Measurements from ENCODE around the gene CEACAM20. TPM values are rescaled to one million over a fixed set of nuclear protein-coding genes. Genes with fewer than 3 reads are reported as not detected.

Gene CEACAM20
- total RNA-seq, 2 donors from 2014 or later: not detected

DNA sequence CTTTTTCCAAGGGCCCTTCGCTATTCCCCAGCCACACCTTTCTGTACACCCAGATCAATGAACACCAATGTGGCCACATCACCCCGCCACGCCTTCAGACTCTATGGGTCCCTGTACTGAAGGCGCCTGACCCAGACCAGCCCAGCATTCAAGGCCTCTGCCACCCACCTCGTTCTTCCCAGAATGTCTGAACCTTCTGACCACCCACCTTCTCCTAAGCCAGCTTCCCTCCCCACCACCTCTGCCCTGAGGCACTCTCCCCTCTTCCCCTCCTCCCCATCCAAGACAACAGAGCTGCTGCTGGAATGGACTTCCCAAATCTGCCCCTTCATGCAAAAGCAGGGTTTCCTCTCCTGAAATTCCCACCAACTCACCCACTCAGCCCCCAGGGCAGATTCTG lies 3.3 kb upstream of the CEACAM20 start:
- TF ChIP-seq, protein P1, sequence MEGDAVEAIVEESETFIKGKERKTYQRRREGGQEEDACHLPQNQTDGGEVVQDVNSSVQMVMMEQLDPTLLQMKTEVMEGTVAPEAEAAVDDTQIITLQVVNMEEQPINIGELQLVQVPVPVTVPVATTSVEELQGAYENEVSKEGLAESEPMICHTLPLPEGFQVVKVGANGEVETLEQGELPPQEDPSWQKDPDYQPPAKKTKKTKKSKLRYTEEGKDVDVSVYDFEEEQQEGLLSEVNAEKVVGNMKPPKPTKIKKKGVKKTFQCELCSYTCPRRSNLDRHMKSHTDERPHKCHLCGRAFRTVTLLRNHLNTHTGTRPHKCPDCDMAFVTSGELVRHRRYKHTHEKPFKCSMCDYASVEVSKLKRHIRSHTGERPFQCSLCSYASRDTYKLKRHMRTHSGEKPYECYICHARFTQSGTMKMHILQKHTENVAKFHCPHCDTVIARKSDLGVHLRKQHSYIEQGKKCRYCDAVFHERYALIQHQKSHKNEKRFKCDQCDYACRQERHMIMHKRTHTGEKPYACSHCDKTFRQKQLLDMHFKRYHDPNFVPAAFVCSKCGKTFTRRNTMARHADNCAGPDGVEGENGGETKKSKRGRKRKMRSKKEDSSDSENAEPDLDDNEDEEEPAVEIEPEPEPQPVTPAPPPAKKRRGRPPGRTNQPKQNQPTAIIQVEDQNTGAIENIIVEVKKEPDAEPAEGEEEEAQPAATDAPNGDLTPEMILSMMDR (IDR thresholded peaks at IDR 0.05): no peak
- Histone ChIP-seq H3K9me3 (no peaks in the 10 kb centered on the region), H3K36me3 (no peaks in the 10 kb centered on the region), H3K27me3 (no peaks in the 10 kb centered on the region), H3K27ac (no peak overlapping the region), H3K4me3 (no peak overlapping the region), H3K4me1 (no peaks in the 10 kb centered on the region)
- DNase-seq (ENCODE audit: low spot score): no peak

DNA sequence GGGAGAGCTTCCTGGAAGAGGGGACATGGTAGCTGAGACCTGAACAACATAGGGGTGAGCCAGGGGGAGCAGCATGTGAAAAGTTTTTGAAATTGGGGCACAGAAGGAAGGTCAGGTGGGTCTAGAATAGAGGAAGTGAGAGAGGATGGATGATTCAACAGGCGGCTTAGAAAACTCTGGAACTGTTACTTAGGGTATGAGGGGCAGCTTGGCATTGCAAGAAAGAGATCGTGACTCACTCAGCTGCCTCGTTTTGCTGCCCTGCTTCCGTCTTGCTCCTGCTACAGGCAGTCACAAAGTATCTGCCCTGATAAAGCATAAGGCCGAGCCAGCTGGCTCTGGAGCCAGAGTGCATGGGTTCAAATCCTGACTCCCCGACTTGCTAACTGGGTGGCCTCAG lies 1.3 kb upstream of the CEACAM20 start:
- no peaks in the 10 kb centered on the region for H3K27me3 ChIP-seq

DNA sequence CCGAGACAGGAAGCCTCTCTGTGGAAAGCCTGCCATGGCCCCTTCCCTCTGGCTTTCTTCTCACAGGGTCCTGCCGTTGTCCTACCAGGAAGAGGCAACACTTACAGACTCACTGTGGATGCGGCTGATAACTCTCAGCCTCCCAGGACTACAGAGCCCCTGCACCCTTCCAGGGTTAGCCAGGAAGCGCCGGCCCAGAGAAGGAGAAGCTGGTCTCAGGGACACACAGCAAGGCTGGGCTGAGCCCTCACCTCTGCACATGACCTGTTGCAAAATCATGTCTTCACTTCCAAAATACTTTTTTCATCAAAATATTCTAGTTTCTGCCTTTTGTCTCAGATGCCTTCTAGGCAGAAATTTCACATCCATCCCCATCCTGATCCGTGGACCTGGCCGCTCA lies 1.9 kb downstream of the CEACAM20 start:
- TF ChIP-seq, protein P1 (IDR thresholded peaks at IDR 0.05): no peak
- H3K9me3 ChIP-seq: no peaks in the 10 kb centered on the region
- H3K36me3 ChIP-seq: no peaks in the 10 kb centered on the region
- no peaks in the 10 kb centered on the region for H3K4me1 ChIP-seq
- H3K27ac ChIP-seq: no peak overlapping the region
- H3K27me3 ChIP-seq: no peaks in the 10 kb centered on the region
- H3K4me3 ChIP-seq: no peak overlapping the region
- DNase-seq (ENCODE audit: low spot score): no peak

More for the DNA sequence above, 1.3 kb upstream of the CEACAM20 start:
- H3K9me3 ChIP-seq: no peaks in the 10 kb centered on the region
- H3K36me3 ChIP-seq: no peaks in the 10 kb centered on the region
- TF ChIP-seq, protein P1 (IDR thresholded peaks at IDR 0.05): no peak
- H3K27ac ChIP-seq: no peak overlapping the region
- no peak for DNase-seq (ENCODE audit: low spot score)
- H3K4me3 ChIP-seq: no peak overlapping the region
- no peaks in the 10 kb centered on the region for H3K4me1 ChIP-seq

DNA sequence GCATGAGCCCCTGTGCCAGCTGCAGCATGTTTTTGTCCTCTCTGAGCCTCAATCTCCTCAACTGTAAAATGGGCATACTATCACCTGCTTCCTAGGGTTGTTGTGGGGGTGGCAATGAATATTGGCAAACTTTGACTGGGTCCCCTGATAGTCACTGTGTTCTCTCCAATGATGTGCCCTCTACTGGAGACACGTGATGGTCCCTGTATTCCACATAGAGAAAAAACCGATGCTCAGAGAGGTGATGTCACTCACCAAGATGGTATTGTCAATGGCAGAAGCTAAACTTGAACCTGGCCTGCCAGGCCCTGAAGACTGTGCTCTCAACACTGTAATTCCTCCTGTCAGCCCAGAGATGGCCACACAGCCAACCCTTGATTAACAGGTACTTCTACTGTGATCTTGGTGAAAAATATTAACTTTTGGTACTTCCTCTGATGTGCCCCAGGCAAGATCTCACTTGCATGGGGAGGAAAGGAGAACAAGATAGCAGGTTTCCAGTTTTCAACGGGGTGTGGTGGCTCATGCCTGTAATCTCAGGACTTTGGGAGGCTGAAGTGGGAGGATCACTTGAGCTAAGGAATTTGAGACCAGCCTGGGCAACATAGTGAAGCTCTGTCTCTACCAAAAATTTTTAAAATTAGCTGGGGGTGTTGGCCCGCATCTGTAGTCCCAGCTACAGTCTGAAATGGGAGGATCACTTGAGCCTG lies 3.6 kb downstream of the CEACAM20 start:
- TF ChIP-seq, protein P1 (IDR thresholded peaks at IDR 0.05): no peak
- H3K4me3 ChIP-seq: no peak overlapping the region
- DNase-seq (ENCODE audit: low spot score): no peak
- no peaks in the 10 kb centered on the region for H3K36me3 ChIP-seq
- no peak overlapping the region for H3K27ac ChIP-seq
- H3K27me3 ChIP-seq: no peaks in the 10 kb centered on the region
- H3K9me3 ChIP-seq: no peaks in the 10 kb centered on the region
- H3K4me1 ChIP-seq: no peaks in the 10 kb centered on the region

DNA sequence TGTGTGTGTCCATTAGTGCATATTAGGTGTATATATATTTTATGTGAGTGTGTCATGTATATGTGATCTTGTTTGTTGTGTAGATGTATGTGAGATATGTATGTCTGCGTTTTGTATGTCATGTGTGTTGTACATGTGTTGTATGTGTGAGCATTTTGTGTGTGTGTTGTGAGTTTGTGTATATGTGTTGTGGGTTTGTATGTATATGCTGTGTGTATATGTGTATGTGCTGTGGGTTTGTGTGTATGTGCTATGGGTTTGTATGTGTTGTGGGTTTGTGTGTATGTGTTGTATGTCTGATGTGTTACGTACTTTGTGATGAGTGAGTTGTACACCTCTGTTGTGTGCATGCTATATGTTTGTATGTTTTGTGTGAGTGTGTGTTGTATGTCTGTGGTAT lies 8.1 kb downstream of the CEACAM20 start:
- Histone ChIP-seq H3K4me3 (no peak overlapping the region), H3K4me1 (no peaks in the 10 kb centered on the region), H3K27me3 (no peaks in the 10 kb centered on the region), H3K27ac (no peak overlapping the region), H3K36me3 (no peaks in the 10 kb centered on the region), H3K9me3 (no peaks in the 10 kb centered on the region)
- DNase-seq (ENCODE audit: low spot score): no peak
- TF ChIP-seq, protein P1 (IDR thresholded peaks at IDR 0.05): no peak

DNA sequence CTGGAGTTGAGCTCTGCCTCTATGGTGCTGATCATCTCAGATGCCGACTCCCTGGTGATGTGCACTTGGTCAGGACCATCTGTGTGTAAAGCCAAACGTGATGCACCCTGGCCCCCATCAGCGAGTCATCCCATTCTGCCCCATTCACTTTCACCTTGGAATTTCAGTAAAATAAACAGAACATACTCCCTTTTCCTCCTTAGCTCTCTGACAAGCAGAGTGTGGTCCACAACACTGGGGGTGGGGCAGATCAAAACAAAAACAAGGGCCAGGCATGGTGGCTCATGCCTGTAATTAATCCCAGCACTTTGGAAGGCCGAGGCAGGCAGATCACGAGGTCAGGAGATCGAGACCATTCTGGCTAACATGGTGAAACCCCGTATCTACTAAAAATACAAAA lies 12.3 kb downstream of the CEACAM20 start:
- Histone ChIP-seq H3K4me1 (no peaks in the 10 kb centered on the region), H3K9me3 (no peaks in the 10 kb centered on the region), H3K27ac (no peak overlapping the region), H3K36me3 (no peaks in the 10 kb centered on the region), H3K4me3 (no peak overlapping the region), H3K27me3 (no peaks in the 10 kb centered on the region)
- TF ChIP-seq, protein P1 (IDR thresholded peaks at IDR 0.05): no peak
- DNase-seq (ENCODE audit: low spot score): no peak

Measured in right atrium auricular region (tissue), 2 donors.